Lower leg skin (tissue), 4 donors: Measurements from ENCODE around the gene APBB2. TPM values are rescaled to one million over a fixed set of nuclear protein-coding genes. Genes with fewer than 3 reads are reported as not detected.

Experiments used
- DNase-seq, 2 donors: peaks; one replicate each; pipeline ENCODE4 v3.0.0-alpha.2; 2019; ENCODE audit warnings: low spot score in 2 of 2
- H3K4me3 ChIP-seq: fragments of 200-600 bp; sonication (generic); 2 replicates; pipeline ENCODE4 v1.5.1; 2017; ENCODE audit warnings: mild to moderate bottlenecking, low read depth; ENCODE audit not compliant: poor library complexity, severe bottlenecking
- POLR2A ChIP-seq, 2 donors: fragments of 450-650 bp; IDR thresholded peaks; one replicate each; pipeline ENCODE4 v1.6.1; 2016 to 2017; ENCODE audit warnings: antibody characterized with exemption in 2 of 2, mild to moderate bottlenecking in 1 of 2, moderate library complexity in 1 of 2
- WGBS, 2 donors: methylation state at CpG; one replicate each; pipeline ENCODE4 v1.1.5; 2018; 5-methylcytosine and 5-hydroxymethylcytosine counted together
- intact Hi-C: fragments of 100-400 bp; cut with DNase I; formaldehyde crosslinking; loops from one replicate; pipeline ENCODE4 v1.15.0; 2023; ENCODE audit warnings: low total_unique reads
- total RNA-seq, 4 donors: library from RNA; depleted of rRNA; stranded (reverse); fragments of >200 nt; gene quantifications; one replicate each; pipeline ENCODE4 v1.1.0, GENCODE V29; 2016
- TF ChIP-seq, protein P1 (sequence below), 3 donors: fragments of 450-650 bp; IDR thresholded peaks; one replicate each; pipeline ENCODE4 v1.5.1; 2016; ENCODE audit warnings: antibody characterized with exemption in 3 of 3, mild to moderate bottlenecking in 3 of 3, moderate library complexity in 2 of 3

The APBB2 gene
- total RNA-seq, 4 donors from 2014 or later = 24.0 to 49.2 (median 43.3) TPM

DNA sequence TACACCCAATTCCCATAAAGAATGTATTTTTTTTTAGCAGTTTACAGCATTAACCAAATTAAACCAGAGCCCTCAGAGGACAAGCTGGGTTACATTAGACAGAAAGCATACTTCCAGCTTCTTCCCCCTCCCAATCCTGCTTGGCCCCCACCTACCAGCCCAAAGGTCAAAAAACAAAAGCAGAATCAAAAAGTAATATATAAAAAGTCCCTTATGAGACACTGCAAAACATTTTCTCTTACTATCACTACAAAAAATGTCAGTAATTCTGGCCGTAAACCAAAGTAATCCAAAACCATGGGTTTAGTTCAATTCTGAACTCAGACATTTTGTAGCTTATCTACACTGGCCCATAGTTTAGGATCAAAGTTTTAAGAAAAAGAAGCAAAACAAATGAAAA, 38.0 kb downstream of the APBB2 start:
- DNase-seq = no peak
- 41 to 66% methylated on average over 1 of the region's 1 CpG for WGBS, 2 donors
- no peak overlapping the region for H3K4me3 ChIP-seq
- intact Hi-C loops = no loop called here
- TF ChIP-seq POLR2A (IDR thresholded peaks at IDR 0.05) = no peak
- TF ChIP-seq, protein P1, sequence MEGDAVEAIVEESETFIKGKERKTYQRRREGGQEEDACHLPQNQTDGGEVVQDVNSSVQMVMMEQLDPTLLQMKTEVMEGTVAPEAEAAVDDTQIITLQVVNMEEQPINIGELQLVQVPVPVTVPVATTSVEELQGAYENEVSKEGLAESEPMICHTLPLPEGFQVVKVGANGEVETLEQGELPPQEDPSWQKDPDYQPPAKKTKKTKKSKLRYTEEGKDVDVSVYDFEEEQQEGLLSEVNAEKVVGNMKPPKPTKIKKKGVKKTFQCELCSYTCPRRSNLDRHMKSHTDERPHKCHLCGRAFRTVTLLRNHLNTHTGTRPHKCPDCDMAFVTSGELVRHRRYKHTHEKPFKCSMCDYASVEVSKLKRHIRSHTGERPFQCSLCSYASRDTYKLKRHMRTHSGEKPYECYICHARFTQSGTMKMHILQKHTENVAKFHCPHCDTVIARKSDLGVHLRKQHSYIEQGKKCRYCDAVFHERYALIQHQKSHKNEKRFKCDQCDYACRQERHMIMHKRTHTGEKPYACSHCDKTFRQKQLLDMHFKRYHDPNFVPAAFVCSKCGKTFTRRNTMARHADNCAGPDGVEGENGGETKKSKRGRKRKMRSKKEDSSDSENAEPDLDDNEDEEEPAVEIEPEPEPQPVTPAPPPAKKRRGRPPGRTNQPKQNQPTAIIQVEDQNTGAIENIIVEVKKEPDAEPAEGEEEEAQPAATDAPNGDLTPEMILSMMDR (IDR thresholded peaks at IDR 0.05) = no peak

DNA sequence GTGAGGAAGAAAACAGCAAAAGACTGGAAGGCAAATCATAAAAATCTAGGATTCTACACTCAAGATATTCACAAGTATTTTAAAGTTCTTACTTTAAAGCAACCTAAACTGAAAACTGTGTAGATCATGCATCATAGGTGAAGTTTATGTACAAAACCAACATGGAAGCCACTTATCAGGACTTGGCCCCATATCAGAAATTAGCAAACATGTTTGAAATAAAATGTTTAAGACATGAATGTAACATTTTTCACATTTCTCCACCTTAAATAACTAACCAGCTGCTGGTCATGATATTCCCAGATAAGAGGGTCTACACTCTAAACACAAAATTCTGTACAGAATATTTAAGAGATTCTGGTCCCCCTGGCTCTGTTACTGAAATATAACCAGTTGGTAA, 38.5 kb downstream of the APBB2 start:
- intact Hi-C loops = no loop called here
- DNase-seq = no peak
- H3K4me3 ChIP-seq = no peak overlapping the region
- no peak for TF ChIP-seq POLR2A (IDR thresholded peaks at IDR 0.05)
- TF ChIP-seq, protein P1 (IDR thresholded peaks at IDR 0.05) = no peak

DNA sequence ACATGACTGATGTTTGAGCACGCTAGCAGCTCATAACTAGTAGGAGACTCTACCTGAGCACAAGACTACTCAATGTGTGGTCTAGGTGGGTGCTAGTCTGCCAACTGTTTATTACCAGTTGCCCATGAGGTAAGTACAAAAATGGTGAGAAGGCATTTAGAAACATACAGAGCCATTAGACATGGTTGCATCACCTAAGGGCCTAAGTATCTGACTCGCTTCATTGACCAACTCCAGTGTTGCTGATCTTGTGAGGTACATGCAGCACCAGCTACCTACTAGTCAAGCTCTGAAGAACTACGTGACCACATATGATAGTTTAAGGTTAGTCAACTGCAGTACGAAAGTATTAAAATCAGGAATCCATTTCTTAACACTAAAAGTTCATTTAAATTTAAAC, 39.9 kb downstream of the APBB2 start:
- intact Hi-C loops = no loop called here
- no peak overlapping the region for H3K4me3 ChIP-seq
- TF ChIP-seq, protein P1 (IDR thresholded peaks at IDR 0.05) = no peak
- no peak for TF ChIP-seq POLR2A (IDR thresholded peaks at IDR 0.05)
- 95 to 99% methylated on average over 4 of the region's 4 CpGs for WGBS, 2 donors
- no peak for DNase-seq

GRCh38 chr4:41172786-41173185, 41.6 kb downstream of the APBB2 start:
- intact Hi-C loops = no loop called here
- no peak for DNase-seq
- TF ChIP-seq, protein P1 (IDR thresholded peaks at IDR 0.05) = no peak
- TF ChIP-seq POLR2A (IDR thresholded peaks at IDR 0.05) = no peak
- H3K4me3 ChIP-seq = no peak overlapping the region
- 85 to 91% methylated on average over 2 of the region's 2 CpGs for WGBS, 2 donors

DNA sequence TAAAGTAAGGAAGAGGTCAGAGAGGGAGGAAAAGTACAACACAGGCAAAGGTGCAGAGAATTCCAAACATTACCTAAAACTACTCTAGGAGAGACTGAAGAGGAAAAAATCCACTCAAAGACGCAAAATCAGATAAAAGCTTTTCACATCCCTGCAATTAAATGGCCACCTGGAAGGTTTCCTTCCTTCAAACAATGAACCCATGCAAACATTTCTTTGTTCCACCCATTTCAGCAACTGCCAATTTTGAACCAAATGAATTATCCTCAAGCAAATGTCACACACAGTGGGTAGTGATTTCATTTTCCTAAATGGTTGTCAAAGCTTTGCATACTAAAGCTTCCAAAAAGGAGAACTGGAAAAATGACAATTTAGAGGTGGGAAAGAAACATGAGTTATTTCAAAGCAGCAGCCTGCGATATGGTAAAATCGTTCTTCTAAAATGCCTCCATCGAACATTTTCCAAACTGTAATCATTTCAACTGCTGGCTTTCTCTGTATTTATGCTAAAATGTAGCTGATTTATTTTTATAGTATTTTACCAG, 45.0 kb downstream of the APBB2 start:
- intact Hi-C loops = no loop called here
- no peak for DNase-seq
- no peak for TF ChIP-seq POLR2A (IDR thresholded peaks at IDR 0.05)
- TF ChIP-seq, protein P1 (IDR thresholded peaks at IDR 0.05) = no peak
- WGBS, 2 donors = 73 to 76% methylated on average over 4 of the region's 4 CpGs
- H3K4me3 ChIP-seq = no peak overlapping the region

DNA sequence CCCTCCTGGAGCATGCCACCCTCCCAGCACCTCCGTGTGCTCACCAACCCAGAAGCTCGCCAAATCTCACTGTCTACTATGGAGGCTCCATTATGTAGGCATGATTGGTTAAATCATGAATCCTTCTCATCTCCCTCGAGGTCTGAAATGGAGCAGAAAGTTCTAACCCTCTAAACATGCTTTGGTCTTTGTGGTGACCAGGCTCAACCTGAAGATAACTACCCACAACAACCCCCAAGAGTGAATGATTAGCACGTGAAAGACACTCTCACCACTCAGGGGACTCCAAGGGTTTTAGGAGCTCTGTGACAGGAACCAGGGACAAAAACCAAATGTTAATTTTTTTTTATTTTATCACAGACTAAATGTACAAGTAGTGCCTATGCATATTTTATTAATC, 47.2 kb downstream of the APBB2 start:
- no peak overlapping the region for H3K4me3 ChIP-seq
- TF ChIP-seq, protein P1 (IDR thresholded peaks at IDR 0.05) = no peak
- TF ChIP-seq POLR2A (IDR thresholded peaks at IDR 0.05) = no peak
- DNase-seq = no peak
- WGBS, 2 donors = 94 to 95% methylated on average over 4 of the region's 4 CpGs
- intact Hi-C loops = no loop called here
